ENCODE data around the gene SPEM3. TPM values are rescaled to one million over a fixed set of nuclear protein-coding genes. Genes with fewer than 3 reads are reported as not detected.

SPEM3 gene
- total RNA-seq, 1 donor from 2014 or later: not detected

- intact Hi-C loops (cut with DNase I): no loop called here
- TF ChIP-seq CTCF (IDR thresholded peaks at IDR 0.05): no peak
- TF ChIP-seq POLR2AphosphoS5 (IDR thresholded peaks at IDR 0.05; ENCODE audit: insufficient read depth in 1 of 2, low read depth in 1 of 2): no peak
- no peak for TF ChIP-seq POLR2A (IDR thresholded peaks at IDR 0.05)
- Histone ChIP-seq H3K4me3 (no peak within 1 kb of the TSS), H3K9me3 (no peaks in the 10 kb centered on the region), H3K27me3 (no peaks in the 10 kb centered on the region), H3K36me3 (peaks cover 0 to 4% of the 10 kb centered on the region in 2 donors), H3K4me1 (no peaks in the 10 kb centered on the region), H3K27ac (no peak within 1 kb of the TSS)
- no peak for DNase-seq (ENCODE audit: extremely low spot score in 2 of 2)
Measured at GRCh38 chr17:7419819-7420610, 8.6 kb upstream of the SPEM3 start, which contains the start of gene SPEM1. Gene SPEM1 (plus strand): TSS chr17:7420324. CDS start chr17:7420385, 61 bp downstream.

- intact Hi-C loops (cut with DNase I): no loop called here
- H3K36me3 ChIP-seq: peaks cover 0 to 4% of the 10 kb centered on the region in 2 donors
- no peaks in the 10 kb centered on the region for H3K4me1 ChIP-seq
- TF ChIP-seq POLR2A (IDR thresholded peaks at IDR 0.05): no peak
- TF ChIP-seq CTCF (IDR thresholded peaks at IDR 0.05): no peak
- no peak for TF ChIP-seq POLR2AphosphoS5 (IDR thresholded peaks at IDR 0.05; ENCODE audit: insufficient read depth in 1 of 2, low read depth in 1 of 2)
- H3K27ac ChIP-seq: no peak overlapping the region
- no peaks in the 10 kb centered on the region for H3K27me3 ChIP-seq
- DNase-seq (ENCODE audit: extremely low spot score in 2 of 2): no peak
- no peaks in the 10 kb centered on the region for H3K9me3 ChIP-seq
- H3K4me3 ChIP-seq: no peak overlapping the region
Measured at GRCh38 chr17:7421186-7421585, 7.5 kb upstream of the SPEM3 start.

GRCh38 chr17:7423679-7424078 is 5.0 kb upstream of the SPEM3 start:
- Histone ChIP-seq H3K27ac (no peak overlapping the region), H3K4me3 (no peak overlapping the region), H3K4me1 (no peaks in the 10 kb centered on the region), H3K9me3 (no peaks in the 10 kb centered on the region), H3K27me3 (no peaks in the 10 kb centered on the region), H3K36me3 (no peaks in the 10 kb centered on the region)
- DNase-seq (ENCODE audit: extremely low spot score in 2 of 2): no peak
- no peak for TF ChIP-seq CTCF (IDR thresholded peaks at IDR 0.05)
- no peak for TF ChIP-seq POLR2A (IDR thresholded peaks at IDR 0.05)
- TF ChIP-seq POLR2AphosphoS5 (IDR thresholded peaks at IDR 0.05; ENCODE audit: insufficient read depth in 1 of 2, low read depth in 1 of 2): no peak
- intact Hi-C loops (cut with DNase I): no loop called here

- Histone ChIP-seq H3K27me3 (no peaks in the 10 kb centered on the region), H3K36me3 (no peaks in the 10 kb centered on the region), H3K9me3 (no peaks in the 10 kb centered on the region), H3K4me1 (no peaks in the 10 kb centered on the region), H3K27ac (no peak within 1 kb of the TSS), H3K4me3 (no peak within 1 kb of the TSS)
- TF ChIP-seq CTCF (IDR thresholded peaks at IDR 0.05) (no peak), POLR2A (IDR thresholded peaks at IDR 0.05) (no peak), POLR2AphosphoS5 (IDR thresholded peaks at IDR 0.05; ENCODE audit: insufficient read depth in 1 of 2, low read depth in 1 of 2) (no peak)
- intact Hi-C loops (cut with DNase I): no loop called here
- no peak for DNase-seq (ENCODE audit: extremely low spot score in 2 of 2)
Measured at GRCh38 chr17:7425316-7425715, 3.3 kb upstream of the SPEM3 start, which contains the start of gene SPEM2. Gene SPEM2 (plus strand): TSS chr17:7425616. CDS start chr17:7425689, 73 bp downstream.

- H3K27me3 ChIP-seq: no peaks in the 10 kb centered on the region
- no peak for TF ChIP-seq POLR2A (IDR thresholded peaks at IDR 0.05)
- no peak for TF ChIP-seq POLR2AphosphoS5 (IDR thresholded peaks at IDR 0.05; ENCODE audit: insufficient read depth in 1 of 2, low read depth in 1 of 2)
- TF ChIP-seq CTCF (IDR thresholded peaks at IDR 0.05): no peak
- no peaks in the 10 kb centered on the region for H3K4me1 ChIP-seq
- no peak overlapping the region for H3K4me3 ChIP-seq
- H3K27ac ChIP-seq: no peak overlapping the region
- no peaks in the 10 kb centered on the region for H3K36me3 ChIP-seq
- intact Hi-C loops (cut with DNase I): no loop called here
- no peaks in the 10 kb centered on the region for H3K9me3 ChIP-seq
- DNase-seq (ENCODE audit: extremely low spot score in 2 of 2): no peak
Measured at GRCh38 chr17:7425756-7426155, 2.9 kb upstream of the SPEM3 start.

Data from vagina (tissue), 2 donors.